ENCODE data around the gene GLI3.

GLI3 gene

DNA sequence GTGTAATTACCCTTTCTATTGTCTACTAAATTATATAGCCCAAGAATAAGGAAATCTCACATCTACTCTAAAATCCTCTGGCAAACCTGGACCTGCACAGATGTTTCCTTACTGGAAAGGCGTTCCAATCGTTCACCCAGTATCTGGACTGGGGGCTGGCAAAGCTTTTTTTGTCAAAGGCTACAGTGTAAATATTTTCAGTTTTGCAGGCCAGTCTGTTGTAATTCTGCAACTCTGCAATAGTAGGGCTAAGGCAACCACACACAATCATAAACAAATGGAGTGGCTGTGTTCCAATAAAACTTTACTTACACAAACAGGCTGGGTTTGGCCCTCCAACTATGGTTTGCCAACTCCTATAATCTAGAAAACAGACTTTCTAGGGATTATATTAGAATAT lies 56.2 kb downstream of the GLI3 start:
- no peak for ATAC-seq (ENCODE audit: insufficient read depth, low read depth)
- DNase-seq, result no peak
- peaks cover 11% of the 10 kb centered on the region for H4K20me1 ChIP-seq (ENCODE audit: insufficient read depth, low read length)
- no peak overlapping the region for H3K4me3 ChIP-seq (ENCODE audit: low read depth in 1 of 2, low read length in 2 of 2)
- no peaks in the 10 kb centered on the region for H3K4me1 ChIP-seq (ENCODE audit: insufficient read depth, low read length)
- H3K79me2 ChIP-seq (ENCODE audit: insufficient read depth, low read length), result peaks cover 5% of the 10 kb centered on the region; the same call in 1 of the 2 replicates
- no peaks in the 10 kb centered on the region for H3K27me3 ChIP-seq (ENCODE audit: insufficient read depth, low read length, poor library complexity)
- no peak overlapping the region for H3K27ac ChIP-seq (ENCODE audit: low read length)
- TF ChIP-seq EZH2 (IDR thresholded peaks at IDR 0.05; ENCODE audit: borderline replicate concordance, low read depth, low read length, severe bottlenecking), result no peak
- TF ChIP-seq, protein P1, sequence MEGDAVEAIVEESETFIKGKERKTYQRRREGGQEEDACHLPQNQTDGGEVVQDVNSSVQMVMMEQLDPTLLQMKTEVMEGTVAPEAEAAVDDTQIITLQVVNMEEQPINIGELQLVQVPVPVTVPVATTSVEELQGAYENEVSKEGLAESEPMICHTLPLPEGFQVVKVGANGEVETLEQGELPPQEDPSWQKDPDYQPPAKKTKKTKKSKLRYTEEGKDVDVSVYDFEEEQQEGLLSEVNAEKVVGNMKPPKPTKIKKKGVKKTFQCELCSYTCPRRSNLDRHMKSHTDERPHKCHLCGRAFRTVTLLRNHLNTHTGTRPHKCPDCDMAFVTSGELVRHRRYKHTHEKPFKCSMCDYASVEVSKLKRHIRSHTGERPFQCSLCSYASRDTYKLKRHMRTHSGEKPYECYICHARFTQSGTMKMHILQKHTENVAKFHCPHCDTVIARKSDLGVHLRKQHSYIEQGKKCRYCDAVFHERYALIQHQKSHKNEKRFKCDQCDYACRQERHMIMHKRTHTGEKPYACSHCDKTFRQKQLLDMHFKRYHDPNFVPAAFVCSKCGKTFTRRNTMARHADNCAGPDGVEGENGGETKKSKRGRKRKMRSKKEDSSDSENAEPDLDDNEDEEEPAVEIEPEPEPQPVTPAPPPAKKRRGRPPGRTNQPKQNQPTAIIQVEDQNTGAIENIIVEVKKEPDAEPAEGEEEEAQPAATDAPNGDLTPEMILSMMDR (IDR thresholded peaks at IDR 0.05; ENCODE audit: borderline replicate concordance, extremely low read depth, low read length, poor library complexity, severe bottlenecking), result no peak
- no peaks in the 10 kb centered on the region for H3K9me3 ChIP-seq (ENCODE audit: insufficient read depth, low read length, severe bottlenecking)
- H3K4me2 ChIP-seq (ENCODE audit: insufficient read depth, low read length), result no peak overlapping the region
- H3K9ac ChIP-seq (ENCODE audit: low read depth, low read length), result no peak overlapping the region
- H2AFZ ChIP-seq (ENCODE audit: low read depth, low read length), result no peak overlapping the region
- H3K36me3 ChIP-seq (ENCODE audit: insufficient read depth, low read length), result peaks cover 12% of the 10 kb centered on the region; the same call in 1 of the 2 replicates

DNA sequence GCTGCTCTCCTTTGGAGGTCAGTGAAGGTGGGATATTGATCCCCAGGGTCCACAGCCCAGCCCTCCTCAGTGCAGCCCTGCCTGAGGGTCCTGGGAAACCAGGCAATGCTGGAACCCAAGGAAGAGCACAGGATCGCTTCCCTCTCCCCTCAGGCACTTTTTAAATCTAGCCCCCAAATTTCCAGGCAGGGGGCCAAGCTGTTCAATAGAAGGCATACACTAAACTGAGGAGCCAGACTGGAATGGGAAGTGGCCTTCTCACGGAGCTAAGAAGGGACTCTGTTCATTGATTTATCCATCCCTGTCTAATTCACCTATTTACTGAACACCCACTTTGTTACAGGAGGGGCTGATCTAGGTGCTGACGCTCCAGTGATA lies 60.3 kb downstream of the GLI3 start:
- Histone ChIP-seq H3K27ac (ENCODE audit: low read length) (no peak overlapping the region), H3K79me2 (ENCODE audit: insufficient read depth, low read length) (peaks cover 7% of the 10 kb centered on the region; the same call in 1 of the 2 replicates), H2AFZ (ENCODE audit: low read depth, low read length) (no peak overlapping the region), H3K9ac (ENCODE audit: low read depth, low read length) (no peak overlapping the region), H3K4me2 (ENCODE audit: insufficient read depth, low read length) (no peak overlapping the region), H3K36me3 (ENCODE audit: insufficient read depth, low read length) (peaks cover 12% of the 10 kb centered on the region; the same call in 1 of the 2 replicates), H3K27me3 (ENCODE audit: insufficient read depth, low read length, poor library complexity) (no peaks in the 10 kb centered on the region), H4K20me1 (ENCODE audit: insufficient read depth, low read length) (peaks cover 20% of the 10 kb centered on the region), H3K4me1 (ENCODE audit: insufficient read depth, low read length) (no peaks in the 10 kb centered on the region), H3K4me3 (ENCODE audit: low read depth in 1 of 2, low read length in 2 of 2) (no peak overlapping the region), H3K9me3 (ENCODE audit: insufficient read depth, low read length, severe bottlenecking) (no peaks in the 10 kb centered on the region)
- DNase-seq (no peak), ATAC-seq (ENCODE audit: insufficient read depth, low read depth) (no peak)
- TF ChIP-seq, protein P1 (IDR thresholded peaks at IDR 0.05; ENCODE audit: borderline replicate concordance, extremely low read depth, low read length, poor library complexity, severe bottlenecking), result no peak
- TF ChIP-seq EZH2 (IDR thresholded peaks at IDR 0.05; ENCODE audit: borderline replicate concordance, low read depth, low read length, severe bottlenecking), result no peak

DNA sequence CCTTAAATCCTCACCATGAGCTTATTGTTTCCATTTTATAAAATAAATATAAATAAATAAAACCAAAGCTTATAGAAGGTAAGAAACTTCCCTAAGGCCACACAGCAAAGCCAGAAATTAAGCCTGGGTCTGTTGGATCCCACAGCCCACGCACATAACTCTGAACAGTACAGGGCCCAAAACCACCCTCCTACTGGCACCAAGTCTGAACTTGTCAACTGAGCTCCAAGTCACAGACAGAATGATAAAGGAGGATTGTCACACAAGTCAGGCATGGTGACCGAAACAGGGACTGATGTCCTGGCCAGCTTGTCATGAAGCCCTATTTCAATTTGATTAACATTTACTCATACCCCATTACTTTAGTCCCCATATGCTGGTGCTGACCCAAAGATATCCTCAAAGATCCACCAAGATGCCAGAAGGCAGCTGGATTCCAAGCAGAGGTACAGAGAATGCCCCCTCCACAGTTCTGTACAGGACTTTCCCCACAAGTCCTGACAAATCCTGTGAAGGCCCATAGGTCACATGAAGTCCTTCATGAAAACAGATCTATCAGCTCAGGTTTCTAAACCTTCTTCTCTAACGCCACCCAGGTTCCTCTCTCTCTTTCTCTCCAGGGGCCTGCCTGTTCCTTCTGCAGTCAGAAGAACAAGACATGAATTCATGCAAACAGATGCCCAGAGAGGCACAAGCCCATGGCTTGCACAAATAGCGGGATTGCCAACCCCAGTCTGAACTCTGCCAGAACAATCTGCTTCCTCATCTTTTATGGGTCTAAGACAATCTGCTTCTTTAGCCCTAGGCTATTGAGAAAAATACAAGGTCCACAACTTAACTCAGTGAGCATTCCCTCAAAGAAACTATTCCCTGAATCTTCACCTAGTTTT lies 60.9 kb downstream of the GLI3 start:
- no peak for DNase-seq
- no peak overlapping the region for H2AFZ ChIP-seq (ENCODE audit: low read depth, low read length)
- H3K9me3 ChIP-seq (ENCODE audit: insufficient read depth, low read length, severe bottlenecking), result no peaks in the 10 kb centered on the region
- H4K20me1 ChIP-seq (ENCODE audit: insufficient read depth, low read length), result peaks cover 20% of the 10 kb centered on the region
- TF ChIP-seq, protein P1 (IDR thresholded peaks at IDR 0.05; ENCODE audit: borderline replicate concordance, extremely low read depth, low read length, poor library complexity, severe bottlenecking), result no peak
- TF ChIP-seq EZH2 (IDR thresholded peaks at IDR 0.05; ENCODE audit: borderline replicate concordance, low read depth, low read length, severe bottlenecking), result no peak
- H3K27ac ChIP-seq (ENCODE audit: low read length), result no peak overlapping the region
- no peak overlapping the region for H3K9ac ChIP-seq (ENCODE audit: low read depth, low read length)
- no peak overlapping the region for H3K4me2 ChIP-seq (ENCODE audit: insufficient read depth, low read length)
- no peak for ATAC-seq (ENCODE audit: insufficient read depth, low read depth)
- H3K79me2 ChIP-seq (ENCODE audit: insufficient read depth, low read length), result peaks cover 7% of the 10 kb centered on the region; the same call in 1 of the 2 replicates
- no peaks in the 10 kb centered on the region for H3K27me3 ChIP-seq (ENCODE audit: insufficient read depth, low read length, poor library complexity)
- peaks cover 12% of the 10 kb centered on the region; the same call in 1 of the 2 replicates for H3K36me3 ChIP-seq (ENCODE audit: insufficient read depth, low read length)
- H3K4me1 ChIP-seq (ENCODE audit: insufficient read depth, low read length), result no peaks in the 10 kb centered on the region
- H3K4me3 ChIP-seq (ENCODE audit: low read depth in 1 of 2, low read length in 2 of 2), result no peak overlapping the region

Measured in DND-41 (cell line).